Mesodermal cell (in vitro differentiated cells): ENCODE data around the gene DAND5.
"Not testable (repeated sequence)": the region's sequence is repeated elsewhere in the genome, so short reads cannot be mapped to it uniquely, and the experiment has no call there.

Experiments
- H3K27ac ChIP-seq: 2 replicates; pipeline ENCODE4 v1.7.0; 2013; ENCODE audit warnings: mild to moderate bottlenecking, low read depth, low read length, moderate library complexity; ENCODE audit not compliant: severe bottlenecking
- H3K36me3 ChIP-seq: 2 replicates; pipeline ENCODE4 v1.7.1; 2013; ENCODE audit warnings: mild to moderate bottlenecking, low read length, moderate library complexity; ENCODE audit not compliant: control insufficient read depth, insufficient read depth
- H3K4me1 ChIP-seq: one replicate; pipeline ENCODE4 v1.7.1; 2013; ENCODE audit warnings: mild to moderate bottlenecking, low read length; ENCODE audit not compliant: insufficient read depth, control insufficient read depth, poor library complexity, severe bottlenecking
- H3K4me3 ChIP-seq: 2 replicates; pipeline ENCODE4 v1.7.0; 2013; ENCODE audit warnings: low read length, control low read depth, mild to moderate bottlenecking; ENCODE audit not compliant: insufficient read depth, poor library complexity, severe bottlenecking; ENCODE audit errors: extremely low read depth
- H3K9me3 ChIP-seq: 2 replicates; pipeline ENCODE4 v1.7.1; 2013; ENCODE audit warnings: mild to moderate bottlenecking, low read length, moderate library complexity; ENCODE audit not compliant: control insufficient read depth
- WGBS, 2 experiments: methylation state at CpG; one replicate each; pipeline ENCODE4 v1.1.5; 2013; ENCODE audit warnings: missing lambda C conversion rate in 2 of 2; ENCODE audit not compliant: insufficient coverage in 2 of 2; 5-methylcytosine and 5-hydroxymethylcytosine counted together

Gene DAND5

GRCh38 chr19:12946731-12947496 is 22.5 kb upstream of the DAND5 start:
- Histone ChIP-seq H3K4me3 (peak overlapping the region; percentile 53), H3K4me1 (peaks cover 14% of the 10 kb centered on the region), H3K27ac (peak overlapping the region; percentile 99), H3K36me3 (peaks cover 85% of the 10 kb centered on the region), H3K9me3 (no peaks in the 10 kb centered on the region)
- WGBS, 2 experiments: 47 to 61% methylated on average over 5 to 8 of the region's 14 CpGs

- no peaks in the 10 kb centered on the region for H3K9me3 ChIP-seq
- H3K4me1 ChIP-seq: peaks cover 13% of the 10 kb centered on the region
- WGBS, 2 experiments: 92 to 96% methylated on average over 23 to 26 of the region's 28 CpGs
- H3K27ac ChIP-seq: peak overlapping the region; percentile 41
- no peak overlapping the region for H3K4me3 ChIP-seq
- H3K36me3 ChIP-seq: peaks cover 85% of the 10 kb centered on the region
These were observed 21.4 kb upstream of the DAND5 start for GRCh38 chr19:12947702-12948611.

GRCh38 chr19:12948612-12949362 is 20.6 kb upstream of the DAND5 start:
- no peak overlapping the region for H3K4me3 ChIP-seq
- H3K27ac ChIP-seq: no peak overlapping the region
- H3K4me1 ChIP-seq: peaks cover 14% of the 10 kb centered on the region
- H3K9me3 ChIP-seq: no peaks in the 10 kb centered on the region
- H3K36me3 ChIP-seq: peaks cover 85% of the 10 kb centered on the region
- WGBS, 2 experiments: 96 to 99% methylated on average over 23 to 30 of the region's 30 CpGs

- 94% methylated on average over 15 of the region's 16 CpGs for WGBS, 2 experiments
- Histone ChIP-seq H3K36me3 (peaks cover 83% of the 10 kb centered on the region), H3K4me1 (peaks cover 14% of the 10 kb centered on the region), H3K27ac (no peak overlapping the region), H3K4me3 (no peak overlapping the region), H3K9me3 (no peaks in the 10 kb centered on the region)
These were observed 19.8 kb upstream of the DAND5 start for GRCh38 chr19:12949363-12950283.

GRCh38 chr19:12952050-12952449 is 17.3 kb upstream of the DAND5 start:
- H3K4me3 ChIP-seq, H3K27ac ChIP-seq, H3K9me3 ChIP-seq: not testable (repeated sequence)
- 99 to 100% methylated on average over 3 to 6 of the region's 6 CpGs for WGBS, 2 experiments
- Histone ChIP-seq H3K36me3 (peaks cover 85% of the 10 kb centered on the region), H3K4me1 (peaks cover 14% of the 10 kb centered on the region)

GRCh38 chr19:12952488-12953137 is 16.8 kb upstream of the DAND5 start:
- peaks cover 79% of the 10 kb centered on the region for H3K36me3 ChIP-seq
- 88 to 91% methylated on average over 5 to 10 of the region's 12 CpGs for WGBS, 2 experiments
- H3K4me3 ChIP-seq: no peak overlapping the region
- H3K4me1 ChIP-seq: peaks cover 9% of the 10 kb centered on the region
- no peaks in the 10 kb centered on the region for H3K9me3 ChIP-seq
- H3K27ac ChIP-seq: no peak overlapping the region

- Histone ChIP-seq H3K27ac (no peak overlapping the region), H3K4me1 (peaks cover 9% of the 10 kb centered on the region), H3K36me3 (peaks cover 72% of the 10 kb centered on the region), H3K9me3 (no peaks in the 10 kb centered on the region), H3K4me3 (no peak overlapping the region)
- WGBS, 2 experiments: 70 to 99% methylated on average over 2 to 8 of the region's 11 CpGs
These were observed 16.1 kb upstream of the DAND5 start for GRCh38 chr19:12953138-12953798.

- Histone ChIP-seq H3K36me3 (peaks cover 65% of the 10 kb centered on the region), H3K9me3 (no peaks in the 10 kb centered on the region), H3K27ac (no peak overlapping the region), H3K4me3 (no peak overlapping the region), H3K4me1 (peaks cover 9% of the 10 kb centered on the region)
- 96 to 97% methylated on average over 7 to 9 of the region's 12 CpGs for WGBS, 2 experiments
These were observed 15.4 kb upstream of the DAND5 start for GRCh38 chr19:12953799-12954611.

GRCh38 chr19:12954612-12954962 is 14.8 kb upstream of the DAND5 start:
- no peak overlapping the region for H3K27ac ChIP-seq
- peaks cover 59% of the 10 kb centered on the region for H3K36me3 ChIP-seq
- WGBS, 2 experiments: no CpG with 5 or more reads among the region's 1 CpG
- peaks cover 9% of the 10 kb centered on the region for H3K4me1 ChIP-seq
- no peaks in the 10 kb centered on the region for H3K9me3 ChIP-seq
- no peak overlapping the region for H3K4me3 ChIP-seq
